Measurements from ENCODE around the gene B4GAT1. TPM values are rescaled to one million over a fixed set of nuclear protein-coding genes. Genes with fewer than 3 reads are reported as not detected.

Gene B4GAT1
- total and polyA plus RNA-seq, 7 donors: 4.2 to 43.5 (median 41.4) TPM

- no peak overlapping the region for H3K27ac ChIP-seq
These were observed 1.6 kb upstream of the B4GAT1 start for GRCh38 chr11:66349084-66349386.

GRCh38 chr11:66346476-66347424 lies 679 bp downstream of the B4GAT1 start:
- H3K4me3 ChIP-seq: peak overlapping the region; percentile 67 to 82 (median 80)
- no peak for DNase-seq
- intact Hi-C loops (cut with DNase I): loop anchor here (5.0 kb wide), 1 partner anchor 41 kb away; no protein-coding TSS in a partner anchor
- H3K36me3 ChIP-seq: peaks cover 0 to 11% (median 3%) of the 10 kb centered on the region in 4 donors
- peaks cover 4 to 41% (median 40%) of the 10 kb centered on the region in 4 donors for H3K4me1 ChIP-seq
- H3K9me3 ChIP-seq: no peaks in the 10 kb centered on the region
- peak overlapping the region; percentile 85 to 91 (median 90) for H3K27ac ChIP-seq
- H3K27me3 ChIP-seq: no peaks in the 10 kb centered on the region
- TF ChIP-seq CTCF (IDR thresholded peaks at IDR 0.05): no peak
- TF ChIP-seq POLR2A (IDR thresholded peaks at IDR 0.05): no peak
- no peak for TF ChIP-seq POLR2AphosphoS5 (IDR thresholded peaks at IDR 0.05)
- TF ChIP-seq EP300 (IDR thresholded peaks at IDR 0.05): no peak
- WGBS, 2 donors: 27 to 31% methylated on average over 68 of the region's 68 CpGs

More at GRCh38 chr11:66349084-66349386, 1.6 kb upstream of the B4GAT1 start:
- intact Hi-C loops (cut with DNase I): loop anchor here (5.0 kb wide), 1 partner anchor 38 kb away; no protein-coding TSS in a partner anchor
- TF ChIP-seq EP300 (IDR thresholded peaks at IDR 0.05) (no peak), POLR2AphosphoS5 (IDR thresholded peaks at IDR 0.05) (no peak), CTCF (IDR thresholded peaks at IDR 0.05) (no peak), POLR2A (IDR thresholded peaks at IDR 0.05) (no peak)
- no peaks in the 10 kb centered on the region for H3K9me3 ChIP-seq
- peaks cover 4 to 32% (median 28%) of the 10 kb centered on the region in 4 donors for H3K4me1 ChIP-seq
- no peak overlapping the region for H3K4me3 ChIP-seq
- no peaks in the 10 kb centered on the region for H3K36me3 ChIP-seq
- no peaks in the 10 kb centered on the region for H3K27me3 ChIP-seq
- WGBS, 2 donors: 48 to 78% methylated on average over 2 of the region's 2 CpGs
- DNase-seq: no peak

GRCh38 chr11:66345316-66345649 lies 2.1 kb downstream of the B4GAT1 start:
- DNase-seq: no peak
- H3K9me3 ChIP-seq: no peaks in the 10 kb centered on the region
- H3K36me3 ChIP-seq: peaks cover 10 to 26% (median 17%) of the 10 kb centered on the region in 4 donors
- intact Hi-C loops (cut with DNase I): loop anchor here (1.0 to 5.0 kb wide), 2 partner anchors 33 to 42 kb away; no protein-coding TSS in a partner anchor
- peaks cover 4 to 41% (median 40%) of the 10 kb centered on the region in 4 donors for H3K4me1 ChIP-seq
- peak overlapping the region; percentile 85 to 91 (median 87) for H3K27ac ChIP-seq
- H3K27me3 ChIP-seq: no peaks in the 10 kb centered on the region
- TF ChIP-seq CTCF (IDR thresholded peaks at IDR 0.05) (no peak), POLR2AphosphoS5 (IDR thresholded peaks at IDR 0.05) (no peak), EP300 (IDR thresholded peaks at IDR 0.05) (no peak), POLR2A (IDR thresholded peaks at IDR 0.05) (no peak)
- peak overlapping the region; percentile 82 to 97 (median 90) for H3K4me3 ChIP-seq
- 2 to 11% methylated on average over 7 of the region's 7 CpGs for WGBS, 2 donors

GRCh38 chr11:66344550-66345315 lies 2.7 kb downstream of the B4GAT1 start, which contains the start of gene BRMS1:
Gene BRMS1, minus strand, starts transcription at chr11:66345104. Its CDS starts 2,870 bp downstream, at chr11:66342234.
- H3K4me3 ChIP-seq: peak within 1 kb of the TSS; percentile 82 to 97 (median 90)
- DNase-seq: peak; percentile 99
- peak; percentile 85 to 96 (median 95) for TF ChIP-seq POLR2AphosphoS5 (IDR thresholded peaks at IDR 0.05)
- peak in 3 of 4 experiments; percentile 6 to 42 (median 12) for TF ChIP-seq CTCF (IDR thresholded peaks at IDR 0.05)
- peak; percentile 78 to 87 for TF ChIP-seq POLR2A (IDR thresholded peaks at IDR 0.05)
- TF ChIP-seq EP300 (IDR thresholded peaks at IDR 0.05): peak in 1 of 4 donors; percentile 41
- H3K27me3 ChIP-seq: no peaks in the 10 kb centered on the region
- no peaks in the 10 kb centered on the region for H3K9me3 ChIP-seq
- peaks cover 4 to 41% (median 40%) of the 10 kb centered on the region in 4 donors for H3K4me1 ChIP-seq
- WGBS, 2 donors: 0% methylated on average over 59 of the region's 59 CpGs
- intact Hi-C loops (cut with DNase I): loop anchor here (1.0 to 5.0 kb wide), 2 partner anchors 32 to 43 kb away; no protein-coding TSS in a partner anchor
- H3K27ac ChIP-seq: peak within 1 kb of the TSS; percentile 85 to 91 (median 87)
- peaks cover 10 to 31% (median 21%) of the 10 kb centered on the region in 4 donors for H3K36me3 ChIP-seq
